HEK293 (cell line): ENCODE data around the gene SMIM36.

Experiments
- CTCF ChIP-seq: fragments of 450-650 bp; formaldehyde crosslinking; IDR thresholded peaks from 2 replicates; pipeline ENCODE4 v1.5.1; 2016; ENCODE audit warnings: missing biosample characterization, missing genetic modification characterization
- ELK4 ChIP-seq: IDR thresholded peaks from 2 replicates; pipeline ENCODE4 v1.6.1; 2011; ENCODE audit warnings: mild to moderate bottlenecking, low read depth, low read length, borderline replicate concordance
- KLF16 ChIP-seq: fragments of 450-650 bp; formaldehyde crosslinking; IDR thresholded peaks from 2 replicates; pipeline ENCODE4 v1.5.1; 2017; ENCODE audit warnings: missing biosample characterization, missing genetic modification characterization
- PRDM10 ChIP-seq: fragments of 450-650 bp; formaldehyde crosslinking; IDR thresholded peaks from 2 replicates; pipeline ENCODE4 v1.5.1; 2016; ENCODE audit warnings: missing biosample characterization, missing genetic modification characterization

DNA sequence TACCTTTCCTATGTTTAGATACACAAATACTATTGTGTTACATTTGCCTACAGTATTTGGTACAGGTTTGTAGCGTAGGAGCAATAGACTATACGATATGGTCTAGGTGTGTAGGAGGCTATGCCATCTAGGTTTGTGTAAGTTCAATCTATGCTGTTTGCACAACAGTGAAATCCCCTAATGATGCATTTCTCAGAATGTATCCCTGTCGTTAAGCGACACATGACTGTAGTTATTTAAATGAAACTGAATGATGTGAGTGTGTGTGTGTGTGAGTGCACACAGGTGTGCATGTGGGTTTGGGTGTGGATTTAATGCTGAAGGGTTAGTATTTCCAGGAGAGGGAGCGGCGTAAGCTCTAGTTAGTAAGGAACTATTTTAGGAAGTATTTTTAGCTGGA is 34.6 kb upstream of the SMIM36 start:
- no peak for TF ChIP-seq CTCF (tag by site-specific recombination)
- TF ChIP-seq KLF16, result no peak
- TF ChIP-seq ELK4, result no peak
- no peak for TF ChIP-seq PRDM10 (tag by site-specific recombination)
